K562 (cell line): ENCODE results near the gene PTPN20. TPM values are rescaled to one million over a fixed set of nuclear protein-coding genes. Genes with fewer than 3 reads are reported as not detected.

Source experiments
- ATAC-seq: fragments of 200-7000 bp; cut with Tn5 transposase; 3 replicates; pipeline ENCODE4 v1.9.1; 2020; ENCODE audit warnings: moderate library complexity
- BruUV-seq: library from RNA; stranded (reverse); fragments of 400-500 nt; replicated peaks from 2 replicates; lab custom pipeline; 2021; lab: Mats Ljungman, UMichigan
- CTCF ChIA-PET: fragments of 300-600 bp; formaldehyde crosslinking; extraction: SDS; loops from one replicate; lab custom pipeline; 2021; ENCODE audit warnings: low intra/inter-chr PET ratio; lab: Yijun Ruan, JAX
- POLR2A ChIA-PET: fragments of 300-600, 350-650 bp; sonication (Branson Sonifier 250); formaldehyde crosslinking; extraction: SDS; loops from one replicate; lab custom pipeline; 2021; ENCODE audit warnings: antibody characterized with exemption, inconsistent platforms; lab: Yijun Ruan, JAX
- DNase-seq, 4 experiments: peaks; one replicate each; pipeline versions ENCODE4 v3.0.0 to v3.0.0-alpha.2; 2011 to 2018; ENCODE audit warnings: low spot score in 3 of 4, mixed read lengths in 3 of 4; ENCODE audit errors: extremely low read depth in 1 of 4
- FAIRE-seq: peaks from 2 replicates; lab custom pipeline; 2011; peaks lifted over from hg19 to GRCh38; lab: Jason Lieb, UNC
- H2AFZ ChIP-seq: 2 replicates; pipeline ENCODE4 v1.6.0; 2011; ENCODE audit warnings: low read depth, low read length, control low read depth, inconsistent platforms
- H3K27ac ChIP-seq: fragments of 200-600 bp; 3 replicates; pipeline ENCODE4 v1.8.0; 2011; ENCODE audit warnings: low read depth, mild to moderate bottlenecking, control low read depth, inconsistent platforms, low read length, moderate library complexity, mixed read lengths; ENCODE audit errors: extremely low read depth
- H3K27me3 ChIP-seq, 2 experiments: fragments of 300-600 bp in 1 of 2; 2 replicates in 1 of 2; 3 replicates in 1 of 2; pipeline versions ENCODE4 v1.6.0 to v1.8.0; 2011; ENCODE audit warnings: inconsistent platforms in 2 of 2, low read length in 2 of 2, mild to moderate bottlenecking in 1 of 2, mixed read lengths in 1 of 2, moderate library complexity in 1 of 2; ENCODE audit not compliant: control insufficient read depth in 2 of 2, insufficient read depth in 2 of 2
- H3K36me3 ChIP-seq: fragments of 300-600 bp; 3 replicates; pipeline ENCODE4 v1.8.0; 2011; ENCODE audit warnings: mild to moderate bottlenecking, low read length, inconsistent platforms; ENCODE audit not compliant: control insufficient read depth, insufficient read depth
- H3K4me1 ChIP-seq, 2 experiments: fragments of 200-600 bp in 1 of 2; replicated peaks in 1 of 2; 2 replicates in 1 of 2; 3 replicates in 1 of 2; pipeline versions ENCODE4 v1.5.1 to v1.8.0; 2011; ENCODE audit warnings: inconsistent platforms in 2 of 2, low read length in 2 of 2, mild to moderate bottlenecking in 1 of 2, mixed read lengths in 1 of 2, moderate library complexity in 1 of 2; ENCODE audit not compliant: control insufficient read depth in 2 of 2, insufficient read depth in 2 of 2
- H3K4me2 ChIP-seq: 2 replicates; pipeline ENCODE4 v1.6.1; 2011; ENCODE audit warnings: low read length, control low read depth, inconsistent platforms, mixed read lengths; ENCODE audit not compliant: insufficient read depth
- H3K4me3 ChIP-seq: fragments of 200-600 bp; sonication (generic), shearing (Covaris generic); 2 replicates; pipeline ENCODE4 v1.5.1; 2016; ENCODE audit warnings: control low read depth, inconsistent platforms
- H3K79me2 ChIP-seq: fragments of 200-600 bp; 3 replicates; pipeline ENCODE4 v1.8.0; 2011; ENCODE audit warnings: low read length, inconsistent platforms; ENCODE audit not compliant: control insufficient read depth, insufficient read depth
- H3K9ac ChIP-seq, 2 experiments: 2 replicates each; pipeline versions ENCODE4 v1.6.0 to v1.6.1; 2011; ENCODE audit warnings: low read depth in 2 of 2, low read length in 2 of 2, control low read depth in 1 of 2, inconsistent platforms in 1 of 2, mild to moderate bottlenecking in 1 of 2, mixed read lengths in 1 of 2; ENCODE audit not compliant: insufficient read depth in 1 of 2
- H3K9me1 ChIP-seq: one replicate; pipeline ENCODE4 v1.6.0; 2011; ENCODE audit warnings: inconsistent platforms, mild to moderate bottlenecking, low read length, moderate library complexity; ENCODE audit not compliant: control insufficient read depth, insufficient read depth
- H3K9me3 ChIP-seq: replicated peaks from 2 replicates; pipeline ENCODE4 v1.5.1; 2011; ENCODE audit warnings: low read depth, low read length, inconsistent platforms; ENCODE audit not compliant: control insufficient read depth, insufficient read depth
- H4K20me1 ChIP-seq: replicated peaks from 2 replicates; pipeline ENCODE4 v1.6.1; 2011; ENCODE audit warnings: low read length, inconsistent platforms, mixed read lengths; ENCODE audit not compliant: control insufficient read depth, insufficient read depth
- C11orf30 ChIP-seq: fragments of 450-650 bp; IDR thresholded peaks from 2 replicates; pipeline ENCODE4 v1.6.1; 2016; ENCODE audit warnings: low read depth, mild to moderate bottlenecking
- FOXK2 ChIP-seq, 2 experiments: fragments of 450-650 bp; IDR thresholded peaks in 1 of 2; conservative IDR thresholded peaks in 1 of 2; 2 replicates each; pipeline ENCODE4 v1.6.1; 2016; ENCODE audit warnings: low read depth in 2 of 2, mild to moderate bottlenecking in 1 of 2
- MTA3 ChIP-seq: fragments of 450-650 bp; formaldehyde crosslinking; IDR thresholded peaks from 2 replicates; pipeline ENCODE4 v1.6.1; 2017; ENCODE audit warnings: mild to moderate bottlenecking, borderline replicate concordance
- NCOA1 ChIP-seq: fragments of 450-650 bp; IDR thresholded peaks from 2 replicates; pipeline ENCODE4 v1.6.1; 2016; ENCODE audit warnings: low read depth
- SOX6 ChIP-seq: fragments of 450-650 bp; IDR thresholded peaks from 2 replicates; pipeline ENCODE4 v1.6.1; 2014; ENCODE audit warnings: mild to moderate bottlenecking
- ZNF316 ChIP-seq: fragments of 450-650 bp; IDR thresholded peaks from 2 replicates; pipeline ENCODE4 v1.6.1; 2016
- WGBS: fragments of 100-300 bp; shearing (Covaris generic); methylation state at CpG from one replicate; pipeline ENCODE4 v1.1.6; 2016; ENCODE audit warnings: low coverage, mixed read lengths; ENCODE audit not compliant: insufficient coverage; ENCODE audit errors: missing lambda C conversion rate; 5-methylcytosine and 5-hydroxymethylcytosine counted together
- in situ Hi-C: fragments of 300-500 bp; cut with MboI; formaldehyde crosslinking; loops from 4 replicates; pipeline ENCODE4 v1.15.0; 2018; ENCODE audit warnings: inconsistent platforms, mixed read lengths
- intact Hi-C: fragments of 100-400 bp; cut with micrococcal nuclease; formaldehyde crosslinking; loops from 2 replicates; pipeline ENCODE4 v1.14.2; 2022
- polyA plus RNA-seq, 8 experiments: library from polyadenylated mRNA; depleted of rRNA in 4 of 8; stranded (reverse) in 5 of 8; unstranded in 3 of 8; fragments of >200 nt; fragmentation: Nextera tagmentation in 2 of 8; fragmentation: Illumina TruSeq in 1 of 8; extraction: Ambion mirVana in 2 of 8; extraction: Trizol in 1 of 8; gene quantifications; 2 replicates each; pipeline versions ENCODE4 v1.2.1 to v1.2.3, GENCODE V29; 2011 to 2014; ENCODE audit warnings: inconsistent platforms in 1 of 8, missing spikeins in 1 of 8
- total RNA-seq, 7 experiments: library from RNA; depleted of rRNA in 6 of 7; stranded (reverse); fragments of >200 nt in 6 of 7; fragmentation: Illumina TruSeq in 2 of 7; extraction: Trizol in 2 of 7; gene quantifications; 2 replicates each; pipeline versions ENCODE4 v1.2.1 to v1.2.3, GENCODE V29; 2011 to 2021; ENCODE audit warnings: low replicate concordance in 1 of 7

PTPN20 gene
- total and polyA plus RNA-seq, 9 of the 15 experiments (the other 6 are each of a cell fraction or from before 2014, with no cell fraction given), result 0.03 to 0.18 (median 0.10) TPM; not detected in 6

- no peak overlapping the region for H3K27ac ChIP-seq
- intact Hi-C loops, result no loop called here
- peaks cover 0 to 7% of the 10 kb centered on the region in 2 experiments; a peak in 1 of 5 replicates for H3K4me1 ChIP-seq
- TF ChIP-seq SOX6 (no peak), NCOA1 (no peak)
- TF ChIP-seq, all 486 proteins: peak for 0
- H3K36me3 ChIP-seq, result no peaks in the 10 kb centered on the region
- in situ Hi-C loops, result no loop called here
- ATAC-seq (no peak), DNase-seq (no peak), FAIRE-seq (no peak)
- ChIA-PET POLR2A (no interaction called here), CTCF (no interaction called here)
- H2AFZ ChIP-seq, result no peak overlapping the region
- no peaks in the 10 kb centered on the region for H3K9me3 ChIP-seq
- no peaks in the 10 kb centered on the region for H3K9me1 ChIP-seq
- peaks cover 0 to 24% of the 10 kb centered on the region in 2 experiments; a peak in 2 of 5 replicates for H3K27me3 ChIP-seq
- no peaks in the 10 kb centered on the region for H4K20me1 ChIP-seq
- no peaks in the 10 kb centered on the region for H3K79me2 ChIP-seq
- H3K4me3 ChIP-seq, result no peak overlapping the region
- no TSS peak for BruUV-seq
- 2% methylated on average over 8 of the region's 8 CpGs for WGBS
- no peak overlapping the region for H3K9ac ChIP-seq
- no peak overlapping the region for H3K4me2 ChIP-seq
Observed at GRCh38 chr10:47016564-47016963, 105.3 kb downstream of the PTPN20 start.

- no peaks in the 10 kb centered on the region for H4K20me1 ChIP-seq
- no peak for ATAC-seq
- peaks cover 3 to 7% of the 10 kb centered on the region in 2 experiments; a peak in 1 of 5 replicates for H3K4me1 ChIP-seq
- H3K27ac ChIP-seq, result no peak overlapping the region
- no peak overlapping the region for H3K9ac ChIP-seq
- H3K9me3 ChIP-seq, result no peaks in the 10 kb centered on the region
- no peak for DNase-seq
- TF ChIP-seq ZNF316 (peak; percentile 18; the same call in 1 of the 2 replicates), MTA3 (no peak), C11orf30 (no peak), FOXK2 (conservative IDR thresholded peaks at IDR 0.05 in 1 of 2, IDR thresholded peaks at IDR 0.05 in 1 of 2; ENCODE audit: low read depth in 2 of 2) (no peak)
- TF ChIP-seq, all 486 proteins: peak for 1
- H3K27me3 ChIP-seq, result peaks cover 0 to 38% of the 10 kb centered on the region in 2 experiments; a peak in 2 of 5 replicates
- H2AFZ ChIP-seq, result no peak overlapping the region
- H3K4me2 ChIP-seq, result no peak overlapping the region
- in situ Hi-C loops (no loop called here), intact Hi-C loops (no loop called here)
- no peak overlapping the region for H3K4me3 ChIP-seq
- CTCF ChIA-PET, result no interaction called here
- H3K36me3 ChIP-seq, result no peaks in the 10 kb centered on the region
- POLR2A ChIA-PET, result no interaction called here
- WGBS, result 3% methylated on average over 2 of the region's 2 CpGs
- H3K79me2 ChIP-seq, result no peaks in the 10 kb centered on the region
- no peak for FAIRE-seq
- H3K9me1 ChIP-seq, result no peaks in the 10 kb centered on the region
- no TSS peak for BruUV-seq
Observed at GRCh38 chr10:47018026-47018735, 107.0 kb downstream of the PTPN20 start.
